Suprapubic skin (tissue), 4 donors: ENCODE data around the gene EXD3.

Source experiments
- CTCF ChIP-seq, 2 donors: fragments of 200-600 bp in 1 of 2; fragments of 450-650 bp in 1 of 2; sonication (generic) in 1 of 2; IDR thresholded peaks; one replicate each; pipeline ENCODE4 v1.5.1; 2016 to 2019; ENCODE audit warnings: antibody characterized with exemption in 2 of 2, mild to moderate bottlenecking in 1 of 2, moderate library complexity in 1 of 2
- EP300 ChIP-seq: sonication (generic); formaldehyde crosslinking; IDR thresholded peaks from one replicate; pipeline ENCODE4 v1.6.1; 2017; ENCODE audit warnings: antibody characterized with exemption
- POLR2A ChIP-seq, 2 donors: fragments of 450-650 bp; IDR thresholded peaks; one replicate each; pipeline ENCODE4 v1.6.1; 2017; ENCODE audit warnings: antibody characterized with exemption in 2 of 2, mild to moderate bottlenecking in 2 of 2, moderate library complexity in 2 of 2
- POLR2AphosphoS5 ChIP-seq, 3 donors: sonication (generic); formaldehyde crosslinking; IDR thresholded peaks; one replicate each; pipeline ENCODE4 v1.6.1; 2017; ENCODE audit warnings: antibody characterized with exemption in 3 of 3

DNA sequence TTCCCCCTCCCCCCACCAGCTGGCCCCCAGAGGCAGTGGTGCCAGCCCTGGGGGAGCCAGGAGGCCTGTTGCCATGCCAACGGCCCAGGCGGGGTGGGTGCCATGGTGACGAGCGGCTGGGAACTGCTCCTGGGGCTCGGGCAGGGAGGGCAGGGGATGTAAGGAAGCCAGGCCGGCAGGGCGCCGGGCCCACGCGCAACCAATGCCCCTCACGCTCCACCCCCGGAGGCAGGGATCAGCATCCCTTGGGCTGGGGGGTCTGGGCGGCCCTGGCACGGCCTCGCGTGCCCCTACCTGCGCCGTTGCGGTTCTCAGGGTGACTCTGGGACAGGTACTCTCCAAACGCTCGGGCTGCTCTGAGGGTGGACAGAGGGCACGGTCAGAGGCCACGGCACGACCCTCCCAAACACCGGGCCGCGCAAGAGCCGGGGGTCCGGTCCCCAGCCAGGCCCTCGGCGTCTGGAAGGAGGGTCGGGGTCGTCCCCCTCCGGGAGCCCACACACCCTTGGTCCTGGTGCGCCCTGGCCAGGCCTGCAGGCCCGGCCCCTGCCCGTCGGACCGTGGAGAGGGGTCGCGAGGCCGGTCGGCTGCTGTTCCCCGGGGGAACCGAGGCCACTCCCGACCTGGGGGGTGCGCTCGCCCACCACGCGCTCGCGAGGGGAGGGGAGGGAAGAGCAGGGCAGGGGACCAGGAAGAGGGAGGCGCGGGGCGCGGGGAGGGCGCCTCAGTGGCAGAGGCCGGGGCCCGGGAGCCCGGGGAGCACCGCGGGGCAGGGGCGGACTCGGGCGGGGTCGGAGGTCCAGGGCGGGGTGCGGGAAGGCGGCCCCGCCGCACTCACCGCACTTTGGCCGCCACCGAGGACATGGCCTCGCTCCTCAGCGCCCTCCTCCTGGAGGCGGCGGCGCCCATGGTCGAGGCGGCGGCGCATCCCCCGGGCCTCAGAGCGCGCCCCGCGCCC, 35.5 kb upstream of the EXD3 start:
- TF ChIP-seq CTCF (IDR thresholded peaks at IDR 0.05): no peak
- TF ChIP-seq POLR2AphosphoS5 (IDR thresholded peaks at IDR 0.05): no peak
- no peak for TF ChIP-seq EP300
- no peak for TF ChIP-seq POLR2A (IDR thresholded peaks at IDR 0.05)
